Kidney (tissue), 14 donors: ENCODE results near the gene TREM2. TPM values are rescaled to one million over a fixed set of nuclear protein-coding genes. Genes with fewer than 3 reads are reported as not detected.

ENCODE experiments used
- DNase-seq, 5 donors: peaks; one replicate each; pipeline ENCODE4 v3.0.0-alpha.2; 2013 to 2020
- FAIRE-seq: peaks from 2 replicates; lab custom pipeline; 2012; peaks lifted over from hg19 to GRCh38; lab: Jason Lieb, UNC
- H3K27ac ChIP-seq, 2 donors: one replicate each; pipeline ENCODE4 v1.7.0; 2013; ENCODE audit warnings: low read depth in 2 of 2, low read length in 2 of 2, inconsistent platforms in 1 of 2
- H3K27me3 ChIP-seq: one replicate; pipeline ENCODE4 v1.7.1; 2013; ENCODE audit warnings: low read length, inconsistent platforms; ENCODE audit not compliant: control insufficient read depth, insufficient read depth
- H3K36me3 ChIP-seq, 3 donors: one replicate each; pipeline versions ENCODE4 v1.7.0 to v1.7.1; 2013; ENCODE audit warnings: low read length in 3 of 3, control low read depth in 1 of 3, inconsistent platforms in 1 of 3; ENCODE audit not compliant: insufficient read depth in 3 of 3, control insufficient read depth in 2 of 3
- H3K4me1 ChIP-seq, 3 donors: one replicate each; pipeline versions ENCODE4 v1.7.0 to v1.7.1; 2013; ENCODE audit warnings: low read length in 3 of 3, inconsistent platforms in 1 of 3, low read depth in 1 of 3; ENCODE audit not compliant: control insufficient read depth in 2 of 3, insufficient read depth in 2 of 3
- H3K4me3 ChIP-seq, 3 donors: one replicate each; pipeline versions ENCODE4 v1.7.0 to v1.8.1; 2013; ENCODE audit warnings: low read length in 3 of 3, control low read depth in 1 of 3, inconsistent platforms in 1 of 3
- H3K9ac ChIP-seq, 3 donors: one replicate each; pipeline versions ENCODE4 v1.7.0 to v1.7.1; 2013; ENCODE audit warnings: low read length in 3 of 3, control low read depth in 1 of 3, inconsistent platforms in 1 of 3
- H3K9me3 ChIP-seq, 3 donors: one replicate each; pipeline versions ENCODE4 v1.7.0 to v1.7.1; 2013; ENCODE audit warnings: low read length in 3 of 3, control low read depth in 1 of 3, inconsistent platforms in 1 of 3; ENCODE audit not compliant: control insufficient read depth in 2 of 3, insufficient read depth in 1 of 3
- intact Hi-C: fragments of 100-400 bp; cut with DNase I; formaldehyde crosslinking; loops from one replicate; pipeline ENCODE4 v1.11.1; 2022
- polyA plus RNA-seq: library from polyadenylated mRNA; stranded (reverse); fragments of 350-450 nt; fragmentation: Illumina TruSeq; extraction: RNeasy Lipid Tissue Mini Kit (QIAGEN cat#74804); gene quantifications from one replicate; pipeline ENCODE4 v1.2.3, GENCODE V29; 2014; ENCODE audit warnings: low read depth, low replicate concordance; ENCODE audit not compliant: insufficient read depth
- total RNA-seq: library from RNA; stranded (reverse); fragmentation: NEBNext Ultra II Directional; extraction: Animal tissue kit (Norgen Biotek cat#: 25700); gene quantifications from one replicate; pipeline ENCODE4 v1.2.1, GENCODE V29; 2021
- TF ChIP-seq, protein P1 (sequence below): IDR thresholded peaks from 3 replicates; pipeline ENCODE4 v1.5.1; 2012; ENCODE audit warnings: mild to moderate bottlenecking, moderate library complexity, borderline replicate concordance; ENCODE audit not compliant: insufficient read depth; ENCODE audit errors: extremely low read depth
- donor health status: control.
- donor health status: control.
- donor health status: control.
- donor health status: control.
- donor health status: control.
- donor health status: DM: yes; HTN: yes; CAD: no.
- donor health status: Normal renal cell carcinoma (clear cell type).

Gene TREM2
- total and polyA plus RNA-seq, 2 donors from 2014 or later: 3.5 to 7.8 TPM

DNA sequence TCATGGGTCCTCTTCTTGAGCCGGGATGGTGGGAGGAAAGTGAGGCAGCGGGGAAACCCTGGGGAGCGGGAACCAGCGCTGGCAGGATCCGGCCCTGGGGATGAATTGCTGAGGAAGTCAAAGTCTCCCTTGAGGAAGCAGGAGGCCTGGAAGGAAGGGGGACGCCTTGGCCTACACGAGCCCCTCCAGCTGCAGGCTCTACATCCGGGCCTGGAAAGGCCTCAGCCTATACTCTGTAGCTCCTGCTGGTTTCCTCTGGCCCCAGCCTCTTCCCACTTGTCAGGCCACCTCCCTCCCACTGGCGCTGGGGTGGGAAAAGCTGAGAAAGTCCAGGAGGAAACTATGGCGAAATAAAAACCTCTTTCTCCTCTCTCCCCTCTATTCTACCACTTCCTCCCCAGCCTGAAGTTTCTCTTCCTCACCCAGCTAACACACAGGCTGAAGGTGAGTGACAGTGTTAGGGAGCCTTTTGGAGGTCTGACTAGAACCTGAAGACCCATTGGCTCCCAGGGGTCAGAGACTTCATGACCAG, 23.2 kb upstream of the TREM2 start:
- TF ChIP-seq, protein P1, sequence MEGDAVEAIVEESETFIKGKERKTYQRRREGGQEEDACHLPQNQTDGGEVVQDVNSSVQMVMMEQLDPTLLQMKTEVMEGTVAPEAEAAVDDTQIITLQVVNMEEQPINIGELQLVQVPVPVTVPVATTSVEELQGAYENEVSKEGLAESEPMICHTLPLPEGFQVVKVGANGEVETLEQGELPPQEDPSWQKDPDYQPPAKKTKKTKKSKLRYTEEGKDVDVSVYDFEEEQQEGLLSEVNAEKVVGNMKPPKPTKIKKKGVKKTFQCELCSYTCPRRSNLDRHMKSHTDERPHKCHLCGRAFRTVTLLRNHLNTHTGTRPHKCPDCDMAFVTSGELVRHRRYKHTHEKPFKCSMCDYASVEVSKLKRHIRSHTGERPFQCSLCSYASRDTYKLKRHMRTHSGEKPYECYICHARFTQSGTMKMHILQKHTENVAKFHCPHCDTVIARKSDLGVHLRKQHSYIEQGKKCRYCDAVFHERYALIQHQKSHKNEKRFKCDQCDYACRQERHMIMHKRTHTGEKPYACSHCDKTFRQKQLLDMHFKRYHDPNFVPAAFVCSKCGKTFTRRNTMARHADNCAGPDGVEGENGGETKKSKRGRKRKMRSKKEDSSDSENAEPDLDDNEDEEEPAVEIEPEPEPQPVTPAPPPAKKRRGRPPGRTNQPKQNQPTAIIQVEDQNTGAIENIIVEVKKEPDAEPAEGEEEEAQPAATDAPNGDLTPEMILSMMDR: no peak
- intact Hi-C loops: no loop called here
- FAIRE-seq: no peak
- Histone ChIP-seq H3K4me1 (no peaks in the 10 kb centered on the region), H3K9me3 (peaks cover 0 to 7% (median 0%) of the 10 kb centered on the region in 3 donors), H3K9ac (no peak overlapping the region), H3K4me3 (no peak overlapping the region), H3K27me3 (no peaks in the 10 kb centered on the region), H3K36me3 (no peaks in the 10 kb centered on the region), H3K27ac (no peak overlapping the region)
- DNase-seq: no peak

GRCh38 chr6:41184761-41185160, 21.8 kb upstream of the TREM2 start:
- no peak for DNase-seq
- Histone ChIP-seq H3K27ac (no peak overlapping the region), H3K9ac (no peak overlapping the region), H3K4me3 (no peak overlapping the region), H3K4me1 (no peaks in the 10 kb centered on the region), H3K9me3 (peaks cover 0 to 5% (median 0%) of the 10 kb centered on the region in 3 donors), H3K27me3 (no peaks in the 10 kb centered on the region), H3K36me3 (no peaks in the 10 kb centered on the region)
- TF ChIP-seq, protein P1: no peak
- intact Hi-C loops: no loop called here
- no peak for FAIRE-seq

DNA sequence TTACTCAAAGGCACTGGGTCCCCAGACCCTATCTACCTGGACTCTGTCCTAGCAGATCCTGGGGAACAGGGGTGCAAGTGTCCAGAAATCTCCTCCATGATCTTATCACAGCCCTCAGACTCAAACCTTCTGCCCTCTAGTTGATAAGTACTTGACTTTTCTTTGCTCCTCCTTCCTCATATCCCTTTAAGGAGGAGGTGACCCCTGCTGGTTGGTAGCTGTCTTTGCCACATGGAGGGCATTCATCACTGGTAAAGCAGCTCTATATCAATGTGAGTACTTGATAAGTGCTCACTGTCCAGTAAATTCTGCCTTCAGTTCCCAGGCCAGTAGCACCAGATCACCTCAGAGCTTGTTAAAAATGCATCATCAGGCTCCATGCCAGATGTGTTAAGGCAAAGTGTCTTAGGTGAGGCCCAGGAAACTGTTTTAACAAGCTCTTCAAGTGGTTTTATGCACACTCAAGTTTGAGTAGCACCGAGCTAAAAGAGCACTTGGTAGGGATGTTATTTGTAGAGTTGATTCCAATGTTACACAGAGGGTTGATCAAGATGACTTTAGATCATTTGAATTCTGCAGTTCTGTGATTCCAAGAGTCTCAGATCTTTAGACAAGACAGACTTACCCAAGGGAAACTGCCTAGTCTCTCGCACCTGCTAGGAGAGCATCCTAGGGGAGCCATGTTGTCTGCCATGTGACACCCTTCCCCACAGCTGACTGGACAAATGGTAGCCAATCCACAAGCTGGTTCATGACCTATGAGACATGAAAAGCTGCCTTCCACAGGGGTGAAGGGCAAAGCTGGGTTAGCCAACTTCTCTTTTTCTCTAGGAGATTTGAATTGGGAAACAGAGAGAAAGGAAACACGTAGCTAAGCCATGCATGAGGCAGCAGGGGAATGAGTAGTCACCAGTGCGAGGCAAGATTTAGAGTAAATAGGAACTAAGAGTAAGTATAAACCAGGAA, 19.4 kb upstream of the TREM2 start:
- H3K9ac ChIP-seq: no peak overlapping the region
- H3K9me3 ChIP-seq: no peaks in the 10 kb centered on the region
- FAIRE-seq (no peak), DNase-seq (peak in 3 of 5 donors; percentile 43 to 76 (median 44))
- intact Hi-C loops: no loop called here
- H3K27me3 ChIP-seq: no peaks in the 10 kb centered on the region
- no peak overlapping the region for H3K4me3 ChIP-seq
- H3K27ac ChIP-seq: no peak overlapping the region
- TF ChIP-seq, protein P1: peak; percentile 53
- no peaks in the 10 kb centered on the region for H3K36me3 ChIP-seq
- no peaks in the 10 kb centered on the region for H3K4me1 ChIP-seq
